GM23338 (cell line): ENCODE measurements around the gene ST14.

Experiments used
- CREB1 ChIP-seq: fragments of 250-450 bp; sonication (Bioruptor Pico); IDR thresholded peaks from 2 replicates; pipeline ENCODE4 v1.5.0; 2020; ENCODE audit warnings: low read depth, mild to moderate bottlenecking, moderate library complexity
- CTCF ChIP-seq, 2 experiments: fragments of 200-600 bp in 1 of 2; sonication (generic) in 1 of 2; conservative IDR thresholded peaks; 2 replicates each; pipeline versions ENCODE4 v1.5.1 to v1.6.1; 2016 to 2017; ENCODE audit warnings: antibody characterized with exemption in 2 of 2, low read depth in 2 of 2, mild to moderate bottlenecking in 2 of 2, moderate library complexity in 1 of 2
- ETS1 ChIP-seq: IDR thresholded peaks from 2 replicates; pipeline ENCODE4 v1.6.1; 2016; ENCODE audit warnings: antibody characterized with exemption
- EZH2 ChIP-seq: fragments of 200-600 bp; sonication (generic); IDR thresholded peaks from one replicate; pipeline ENCODE4 v1.8.0; 2017; ENCODE audit warnings: antibody characterized with exemption, mild to moderate bottlenecking, low read depth; ENCODE audit not compliant: unreplicated experiment
- EZH2phosphoT487 ChIP-seq: fragments of 200-600 bp; sonication (generic); IDR thresholded peaks from one replicate; pipeline ENCODE4 v1.8.1; 2018; ENCODE audit warnings: antibody characterized with exemption; ENCODE audit not compliant: unreplicated experiment
- JUNB ChIP-seq: IDR thresholded peaks from one replicate; pipeline ENCODE4 v1.6.1; 2016; ENCODE audit warnings: antibody characterized with exemption; ENCODE audit not compliant: unreplicated experiment
- NANOG ChIP-seq: IDR thresholded peaks from 2 replicates; pipeline ENCODE4 v1.6.1; 2016; ENCODE audit warnings: antibody characterized with exemption, borderline replicate concordance
- POLR2AphosphoS5 ChIP-seq: IDR thresholded peaks from 2 replicates; pipeline ENCODE4 v1.6.1; 2016; ENCODE audit warnings: antibody characterized with exemption, low read depth
- REST ChIP-seq: IDR thresholded peaks from one replicate; pipeline ENCODE4 v1.6.1; 2018; ENCODE audit warnings: antibody characterized with exemption; ENCODE audit not compliant: unreplicated experiment
- ZNF114 ChIP-seq: fragments of 250-450 bp; sonication (Bioruptor Pico); IDR thresholded peaks from 2 replicates; pipeline ENCODE4 v1.5.0; 2020; ENCODE audit warnings: mild to moderate bottlenecking, moderate library complexity
- ZNF331 ChIP-seq: fragments of 250-450 bp; sonication (Bioruptor Pico); IDR thresholded peaks from 2 replicates; pipeline ENCODE4 v1.5.0; 2020; ENCODE audit warnings: low read depth, mild to moderate bottlenecking, moderate library complexity

- TF ChIP-seq POLR2AphosphoS5 (no peak), CTCF (conservative IDR thresholded peaks at IDR 0.05; ENCODE audit: low read depth in 2 of 2) (no peak), JUNB (no peak), EZH2 (no peak), ETS1 (no peak), EZH2phosphoT487 (no peak), CREB1 (no peak), REST (no peak), NANOG (no peak), ZNF114 (CRISPR knock-in tag) (no peak), ZNF331 (CRISPR knock-in tag) (no peak)
These were observed 25.9 kb upstream of the ST14 start for GRCh38 chr11:130133716-130134115.
